Karpas-422 (cell line): ENCODE results near the gene KCTD11. TPM values are rescaled to one million over a fixed set of nuclear protein-coding genes. Genes with fewer than 3 reads are reported as not detected.

ENCODE experiments used
- DNase-seq: peaks from one replicate; pipeline ENCODE4 v3.0.0-alpha.2; 2015
- H2AFZ ChIP-seq: fragments of 200-600 bp; sonication (generic); 2 replicates; pipeline ENCODE4 v1.6.1; 2014; ENCODE audit warnings: antibody characterized with exemption, low read length, mixed read lengths
- H3K27ac ChIP-seq: fragments of 200-600 bp; sonication (generic); 2 replicates; pipeline ENCODE4 v1.5.1; 2014; ENCODE audit warnings: mild to moderate bottlenecking, low read length, moderate library complexity
- H3K27me3 ChIP-seq: fragments of 200-600 bp; sonication (generic); 2 replicates; pipeline ENCODE4 v1.6.1; 2014; ENCODE audit warnings: low read length, mixed read lengths
- H3K36me3 ChIP-seq: fragments of 200-600 bp; sonication (generic); 2 replicates; pipeline ENCODE4 v1.6.1; 2014; ENCODE audit warnings: low read length, mixed read lengths; ENCODE audit not compliant: insufficient read depth
- H3K4me1 ChIP-seq: fragments of 200-600 bp; sonication (generic); 2 replicates; pipeline ENCODE4 v1.6.1; 2014; ENCODE audit warnings: mild to moderate bottlenecking, low read length, mixed read lengths
- H3K4me2 ChIP-seq: fragments of 200-600 bp; sonication (generic); 2 replicates; pipeline ENCODE4 v1.6.1; 2014; ENCODE audit warnings: low read length, low read depth, mild to moderate bottlenecking; ENCODE audit not compliant: poor library complexity, severe bottlenecking
- H3K4me3 ChIP-seq: fragments of 200-600 bp; sonication (generic); 2 replicates; pipeline ENCODE4 v1.5.1; 2014; ENCODE audit warnings: mild to moderate bottlenecking, antibody characterized with exemption, low read length, mixed read lengths
- H3K79me2 ChIP-seq: fragments of 200-600 bp; sonication (generic); 2 replicates; pipeline ENCODE4 v1.6.1; 2014; ENCODE audit warnings: mild to moderate bottlenecking, low read length, mixed read lengths
- H3K9ac ChIP-seq: fragments of 200-600 bp; sonication (generic); 2 replicates; pipeline ENCODE4 v1.6.0; 2014; ENCODE audit warnings: low read length
- H3K9me2 ChIP-seq: fragments of 200-600 bp; sonication (generic), shearing (Covaris generic); replicated peaks from 2 replicates; pipeline ENCODE4 v1.6.0; 2014; ENCODE audit warnings: mild to moderate bottlenecking, low read length, moderate library complexity; ENCODE audit not compliant: insufficient read depth
- H3K9me3 ChIP-seq: fragments of 300-700, 200-600 bp; sonication (generic); 2 replicates; pipeline ENCODE4 v1.6.1; 2014; ENCODE audit warnings: low read length, mixed read lengths
- H4K20me1 ChIP-seq: fragments of 200-600 bp; sonication (generic); 2 replicates; pipeline ENCODE4 v1.6.1; 2014; ENCODE audit warnings: mild to moderate bottlenecking, antibody characterized with exemption, low read length, low read depth; ENCODE audit not compliant: insufficient read depth
- total RNA-seq: library from RNA; depleted of rRNA; stranded (reverse); fragments of >200 nt; shearing (Covaris generic); gene quantifications from 2 replicates; pipeline ENCODE4 v1.2.3, GENCODE V29; 2014; ENCODE audit warnings: low replicate concordance

The KCTD11 gene
- total RNA-seq, 1 experiment from 2014 or later = 5.1 TPM

GRCh38 chr17:7343250-7343649 is 8.7 kb upstream of the KCTD11 start:
- H3K36me3 ChIP-seq = no peaks in the 10 kb centered on the region
- no peak overlapping the region for H3K27ac ChIP-seq

GRCh38 chr17:7346761-7347614 is 5.0 kb upstream of the KCTD11 start:
- Histone ChIP-seq H3K9me3 (no peaks in the 10 kb centered on the region), H3K79me2 (no peaks in the 10 kb centered on the region), H3K27me3 (no peaks in the 10 kb centered on the region), H4K20me1 (no peaks in the 10 kb centered on the region), H2AFZ (no peak overlapping the region), H3K4me1 (peaks cover 16% of the 10 kb centered on the region), H3K9ac (no peak overlapping the region), H3K27ac (no peak overlapping the region), H3K4me3 (no peak overlapping the region), H3K4me2 (no peak overlapping the region), H3K9me2 (no peaks in the 10 kb centered on the region), H3K36me3 (no peaks in the 10 kb centered on the region)
- no peak for DNase-seq

More at GRCh38 chr17:7343250-7343649, 8.7 kb upstream of the KCTD11 start:
- H3K9ac ChIP-seq = no peak overlapping the region
- no peak for DNase-seq
- no peaks in the 10 kb centered on the region for H4K20me1 ChIP-seq
- H3K9me3 ChIP-seq = no peaks in the 10 kb centered on the region
- H3K9me2 ChIP-seq = no peaks in the 10 kb centered on the region
- H3K4me1 ChIP-seq = no peaks in the 10 kb centered on the region
- no peaks in the 10 kb centered on the region for H3K79me2 ChIP-seq
- H3K27me3 ChIP-seq = no peaks in the 10 kb centered on the region
- no peak overlapping the region for H3K4me2 ChIP-seq
- H3K4me3 ChIP-seq = no peak overlapping the region
- no peak overlapping the region for H2AFZ ChIP-seq

- DNase-seq = no peak
- no peak overlapping the region for H3K27ac ChIP-seq
- H3K9ac ChIP-seq = no peak overlapping the region
Observed at GRCh38 chr17:7347630-7348477, 4.1 kb upstream of the KCTD11 start.

GRCh38 chr17:7348478-7349242 is 3.3 kb upstream of the KCTD11 start:
- H3K79me2 ChIP-seq = no peaks in the 10 kb centered on the region
- H3K9me3 ChIP-seq = no peaks in the 10 kb centered on the region
- H3K27ac ChIP-seq = no peak overlapping the region
- no peak overlapping the region for H3K4me2 ChIP-seq
- H3K9me2 ChIP-seq = no peaks in the 10 kb centered on the region
- DNase-seq = no peak
- no peak overlapping the region for H3K4me3 ChIP-seq
- peaks cover 25% of the 10 kb centered on the region for H3K4me1 ChIP-seq
- H4K20me1 ChIP-seq = no peaks in the 10 kb centered on the region
- no peaks in the 10 kb centered on the region for H3K27me3 ChIP-seq
- no peak overlapping the region for H3K9ac ChIP-seq
- no peaks in the 10 kb centered on the region for H3K36me3 ChIP-seq
- H2AFZ ChIP-seq = no peak overlapping the region

More at GRCh38 chr17:7347630-7348477, 4.1 kb upstream of the KCTD11 start:
- Histone ChIP-seq H3K36me3 (no peaks in the 10 kb centered on the region), H3K4me3 (no peak overlapping the region), H3K4me2 (no peak overlapping the region), H2AFZ (no peak overlapping the region), H3K79me2 (no peaks in the 10 kb centered on the region), H3K4me1 (peaks cover 24% of the 10 kb centered on the region), H3K9me2 (no peaks in the 10 kb centered on the region), H4K20me1 (no peaks in the 10 kb centered on the region), H3K27me3 (no peaks in the 10 kb centered on the region), H3K9me3 (no peaks in the 10 kb centered on the region)

GRCh38 chr17:7352503-7352889 is 534 bp downstream of the KCTD11 start:
- Histone ChIP-seq H3K9me2 (no peaks in the 10 kb centered on the region), H3K79me2 (no peaks in the 10 kb centered on the region), H4K20me1 (no peaks in the 10 kb centered on the region), H3K4me2 (peak overlapping the region; percentile 88), H3K4me3 (peak overlapping the region; percentile 82), H2AFZ (no peak overlapping the region), H3K36me3 (no peaks in the 10 kb centered on the region), H3K4me1 (peaks cover 36% of the 10 kb centered on the region), H3K9me3 (no peaks in the 10 kb centered on the region), H3K27ac (no peak overlapping the region), H3K27me3 (no peaks in the 10 kb centered on the region), H3K9ac (peak overlapping the region; percentile 88)
- DNase-seq = no peak

DNA sequence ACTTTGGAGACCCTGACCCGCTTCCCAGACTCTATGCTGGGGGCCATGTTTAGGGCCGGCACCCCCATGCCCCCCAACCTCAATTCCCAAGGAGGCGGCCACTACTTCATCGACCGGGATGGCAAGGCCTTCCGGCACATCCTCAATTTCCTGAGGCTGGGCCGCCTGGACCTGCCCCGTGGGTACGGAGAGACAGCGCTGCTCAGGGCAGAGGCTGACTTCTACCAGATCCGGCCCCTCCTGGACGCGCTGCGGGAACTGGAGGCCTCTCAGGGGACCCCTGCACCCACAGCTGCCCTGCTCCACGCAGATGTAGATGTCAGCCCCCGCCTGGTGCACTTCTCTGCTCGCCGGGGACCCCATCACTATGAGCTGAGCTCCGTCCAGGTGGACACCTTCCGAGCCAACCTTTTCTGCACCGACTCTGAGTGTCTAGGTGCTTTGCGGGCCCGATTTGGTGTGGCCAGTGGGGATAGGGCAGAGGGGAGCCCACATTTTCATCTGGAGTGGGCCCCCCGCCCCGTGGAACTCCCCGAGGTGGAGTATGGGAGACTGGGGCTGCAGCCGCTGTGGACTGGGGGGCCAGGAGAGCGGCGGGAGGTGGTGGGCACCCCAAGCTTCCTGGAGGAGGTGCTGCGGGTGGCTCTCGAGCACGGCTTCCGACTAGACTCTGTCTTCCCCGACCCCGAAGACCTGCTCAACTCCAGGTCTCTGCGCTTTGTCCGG is 1.1 kb downstream of the KCTD11 start:
- H3K4me3 ChIP-seq = peak overlapping the region; percentile 82; the same call in 1 of the 2 replicates

DNA sequence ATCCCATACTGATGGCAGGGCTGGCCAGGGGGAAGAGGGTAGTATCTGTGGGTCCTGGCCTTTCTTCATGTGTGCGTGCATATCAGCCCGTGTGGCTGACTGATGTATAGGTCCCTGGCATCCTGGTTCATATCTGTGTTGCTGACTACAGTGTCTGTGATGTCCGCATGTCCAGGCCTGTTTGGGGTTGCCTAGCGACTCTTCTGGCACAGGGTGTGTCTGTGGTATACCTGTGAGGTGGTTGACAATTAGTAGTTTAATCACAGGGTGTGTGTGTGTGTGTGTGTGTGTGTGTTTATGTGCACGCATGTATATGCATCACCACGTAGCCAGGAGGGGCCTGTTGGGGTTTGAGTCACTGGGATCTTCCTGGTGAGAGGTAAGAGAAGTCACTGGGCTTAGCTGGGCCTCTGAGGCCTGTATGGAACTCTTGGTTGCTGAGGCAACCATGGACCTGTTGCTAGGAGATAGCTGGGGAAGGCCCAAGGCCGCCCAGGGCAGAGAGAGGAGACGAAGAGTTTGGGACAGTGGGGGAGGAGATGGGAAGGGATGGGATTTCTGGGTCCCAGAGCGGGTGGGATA is 2.4 kb downstream of the KCTD11 start:
- no peaks in the 10 kb centered on the region for H3K9me2 ChIP-seq
- no peaks in the 10 kb centered on the region for H3K27me3 ChIP-seq
- 0 out of 2 replicates have a peak overlapping the region, but pooled peaks have one; percentile 9 for H3K9ac ChIP-seq
- peak; percentile 48 for DNase-seq
- H3K4me2 ChIP-seq = no peak overlapping the region
- no peak overlapping the region for H2AFZ ChIP-seq
- H3K9me3 ChIP-seq = no peaks in the 10 kb centered on the region
- H4K20me1 ChIP-seq = no peaks in the 10 kb centered on the region
- peaks cover 36% of the 10 kb centered on the region for H3K4me1 ChIP-seq
- H3K27ac ChIP-seq = no peak overlapping the region
- H3K36me3 ChIP-seq = no peaks in the 10 kb centered on the region
- no peak overlapping the region for H3K4me3 ChIP-seq
- no peaks in the 10 kb centered on the region for H3K79me2 ChIP-seq

More for the DNA sequence above, 1.1 kb downstream of the KCTD11 start:
- Histone ChIP-seq H2AFZ (no peak overlapping the region), H3K4me1 (peaks cover 36% of the 10 kb centered on the region), H4K20me1 (no peaks in the 10 kb centered on the region), H3K27me3 (no peaks in the 10 kb centered on the region), H3K9ac (peak overlapping the region; percentile 88), H3K9me2 (no peaks in the 10 kb centered on the region), H3K27ac (no peak overlapping the region), H3K36me3 (no peaks in the 10 kb centered on the region), H3K79me2 (no peaks in the 10 kb centered on the region), H3K4me2 (peak overlapping the region; percentile 88), H3K9me3 (no peaks in the 10 kb centered on the region)
- DNase-seq = no peak
